Caco-2 (cell line): ENCODE results near the gene CRELD2. TPM values are rescaled to one million over a fixed set of nuclear protein-coding genes. Genes with fewer than 3 reads are reported as not detected.

Source experiments
- BruUV-seq: library from RNA; stranded (reverse); fragments of 400-500 nt; replicated peaks from 2 replicates; lab custom pipeline; 2021; lab: Mats Ljungman, UMichigan
- CTCF ChIA-PET: fragments of 300-600 bp; sonication (Branson Sonifier 250); formaldehyde crosslinking; loops from one replicate; lab custom pipeline; 2022; ENCODE audit warnings: antibody characterized with exemption; lab: Charles Lee
- POLR2A ChIA-PET: fragments of 300-600 bp; sonication (Branson Sonifier 250); formaldehyde crosslinking; loops from one replicate; lab custom pipeline; 2022; ENCODE audit warnings: antibody characterized with exemption; lab: Charles Lee
- DNase-seq, 2 experiments: peaks; one replicate each; pipeline versions ENCODE4 v3.0.0 to v3.0.0-alpha.2; 2020 to 2022
- H3K27me3 ChIP-seq: replicated peaks from 2 replicates; pipeline ENCODE4 v1.6.0; 2011; ENCODE audit warnings: low read length; ENCODE audit not compliant: control insufficient read depth, insufficient read depth
- H3K36me3 ChIP-seq: 2 replicates; pipeline ENCODE4 v1.5.1; 2011; ENCODE audit warnings: low read length; ENCODE audit not compliant: control insufficient read depth, insufficient read depth
- H3K4me1 ChIP-seq: fragments of 250-450 bp; sonication (Bioruptor Pico); 2 replicates; pipeline ENCODE4 v1.5.1; 2020; ENCODE audit warnings: mild to moderate bottlenecking
- H3K4me3 ChIP-seq: 2 replicates; pipeline ENCODE4 v1.5.1; 2011; ENCODE audit warnings: low read depth, mild to moderate bottlenecking, control low read depth, low read length
- H3K9me3 ChIP-seq: fragments of 250-450 bp; sonication (Bioruptor Pico); 2 replicates; pipeline ENCODE4 v1.5.1; 2020; ENCODE audit warnings: mild to moderate bottlenecking, moderate library complexity
- H3K27ac Mint-ChIP-seq: one replicate; pipeline ENCODE4 v1.8.0; 2022; ENCODE audit warnings: mixed read lengths; ENCODE audit not compliant: unreplicated experiment
- H3K27me3 Mint-ChIP-seq: one replicate; pipeline ENCODE4 v1.8.0; 2022; ENCODE audit warnings: mixed read lengths; ENCODE audit not compliant: insufficient read depth, unreplicated experiment
- H3K36me3 Mint-ChIP-seq: one replicate; pipeline ENCODE4 v1.8.0; 2022; ENCODE audit warnings: mild to moderate bottlenecking, mixed read lengths; ENCODE audit not compliant: insufficient read depth, unreplicated experiment
- H3K4me1 Mint-ChIP-seq: one replicate; pipeline ENCODE4 v1.8.0; 2022; ENCODE audit warnings: low read depth, mixed read lengths; ENCODE audit not compliant: unreplicated experiment
- H3K4me3 Mint-ChIP-seq: one replicate; pipeline ENCODE4 v1.8.0; 2022; ENCODE audit warnings: mild to moderate bottlenecking, moderate library complexity, mixed read lengths; ENCODE audit not compliant: unreplicated experiment
- H3K9me3 Mint-ChIP-seq: one replicate; pipeline ENCODE4 v1.8.0; 2022; ENCODE audit warnings: mixed read lengths; ENCODE audit not compliant: unreplicated experiment
- CTCF ChIP-seq, 2 experiments: fragments of 200-600 bp in 1 of 2; IDR thresholded peaks; 1 replicate in 1 of 2; 2 replicates in 1 of 2; pipeline versions ENCODE4 v1.5.1 to v1.8.0; 2011 to 2022; ENCODE audit warnings: antibody characterized with exemption in 1 of 2, control low read depth in 1 of 2, inconsistent platforms in 1 of 2, low read depth in 1 of 2, low read length in 1 of 2, mild to moderate bottlenecking in 1 of 2, moderate library complexity in 1 of 2; ENCODE audit not compliant: insufficient read depth in 1 of 2, severe bottlenecking in 1 of 2, unreplicated experiment in 1 of 2
- intact Hi-C: fragments of 100-400 bp; cut with micrococcal nuclease; formaldehyde crosslinking; loops from one replicate; pipeline ENCODE4 v1.10.0; 2022; ENCODE audit not compliant: unreplicated experiment
- total RNA-seq: library from RNA; stranded (reverse); gene quantifications from 2 replicates; pipeline ENCODE4 v1.2.3, GENCODE V29; 2022

The CRELD2 gene
- total RNA-seq, 1 experiment from 2014 or later, result 43.3 TPM

- H3K9me3 ChIP-seq, result peaks cover 5% of the 10 kb centered on the region; the same call in 1 of the 2 replicates
- no peak for TF ChIP-seq CTCF (IDR thresholded peaks at IDR 0.05; ENCODE audit: insufficient read depth in 1 of 2, low read depth in 1 of 2, low read length in 1 of 2, severe bottlenecking in 1 of 2, unreplicated experiment in 1 of 2)
- DNase-seq, result no peak
- peaks cover 10% of the 10 kb centered on the region for H3K36me3 Mint-ChIP-seq
- H3K36me3 ChIP-seq, result no peaks in the 10 kb centered on the region
- H3K4me3 ChIP-seq, result no peak overlapping the region
- H3K9me3 Mint-ChIP-seq, result no peaks in the 10 kb centered on the region
- H3K4me1 ChIP-seq, result peaks cover 6% of the 10 kb centered on the region; the same call in 1 of the 2 replicates
- no TSS peak for BruUV-seq
- ChIA-PET POLR2A (no interaction called here), CTCF (no interaction called here)
- intact Hi-C loops, result no loop called here
- H3K27ac Mint-ChIP-seq, result no peak overlapping the region
- no peaks in the 10 kb centered on the region for H3K4me1 Mint-ChIP-seq
- H3K27me3 ChIP-seq, result no peaks in the 10 kb centered on the region
- no peak overlapping the region for H3K4me3 Mint-ChIP-seq
- H3K27me3 Mint-ChIP-seq, result no peaks in the 10 kb centered on the region
Observed at GRCh38 chr22:49937758-49938564, 19.5 kb downstream of the CRELD2 start.

- TF ChIP-seq CTCF (IDR thresholded peaks at IDR 0.05; ENCODE audit: insufficient read depth in 1 of 2, low read depth in 1 of 2, low read length in 1 of 2, severe bottlenecking in 1 of 2, unreplicated experiment in 1 of 2), result no peak
- Histone ChIP-seq H3K27me3 (no peaks in the 10 kb centered on the region), H3K4me3 (no peak overlapping the region), H3K9me3 (peaks cover 5% of the 10 kb centered on the region; the same call in 1 of the 2 replicates), H3K36me3 (no peaks in the 10 kb centered on the region), H3K4me1 (peaks cover 6% of the 10 kb centered on the region; the same call in 1 of the 2 replicates)
- DNase-seq, result no peak
- Mint-ChIP-seq H3K27ac (no peak overlapping the region), H3K36me3 (peaks cover 5% of the 10 kb centered on the region), H3K27me3 (no peaks in the 10 kb centered on the region), H3K4me1 (no peaks in the 10 kb centered on the region), H3K4me3 (no peak overlapping the region), H3K9me3 (no peaks in the 10 kb centered on the region)
- ChIA-PET POLR2A (no interaction called here), CTCF (no interaction called here)
- intact Hi-C loops, result no loop called here
- no TSS peak for BruUV-seq
Observed at GRCh38 chr22:49938565-49939136, 20.2 kb downstream of the CRELD2 start.

- no TSS peak for BruUV-seq
Observed at GRCh38 chr22:49941507-49942316, 23.3 kb downstream of the CRELD2 start.

More at GRCh38 chr22:49941507-49942316, 23.3 kb downstream of the CRELD2 start:
- ChIA-PET POLR2A (no interaction called here), CTCF (no interaction called here)
- H3K9me3 ChIP-seq, result peaks cover 5% of the 10 kb centered on the region; the same call in 1 of the 2 replicates
- Mint-ChIP-seq H3K9me3 (no peaks in the 10 kb centered on the region), H3K4me1 (no peaks in the 10 kb centered on the region), H3K27me3 (no peaks in the 10 kb centered on the region), H3K27ac (no peak overlapping the region), H3K4me3 (no peak overlapping the region), H3K36me3 (peaks cover 5% of the 10 kb centered on the region)
- intact Hi-C loops, result no loop called here
- H3K27me3 ChIP-seq, result no peaks in the 10 kb centered on the region
- no peak for TF ChIP-seq CTCF (IDR thresholded peaks at IDR 0.05; ENCODE audit: insufficient read depth in 1 of 2, low read depth in 1 of 2, low read length in 1 of 2, severe bottlenecking in 1 of 2, unreplicated experiment in 1 of 2)
- H3K4me3 ChIP-seq, result no peak overlapping the region
- DNase-seq, result no peak
- H3K4me1 ChIP-seq, result peaks cover 12% of the 10 kb centered on the region
- H3K36me3 ChIP-seq, result no peaks in the 10 kb centered on the region
